SK-N-SH treated with all-trans-retinoic acid at 6 μM for 48 hours (cell line): ENCODE results near the gene MIGA2.

Experiments
- ATAC-seq: fragments of 200-7000 bp; cut with Tn5 transposase; 3 replicates; pipeline ENCODE4 v1.9.1; 2020; ENCODE audit warnings: mild to moderate bottlenecking, moderate library complexity
- CSRNP3 ChIP-seq: fragments of 250-450 bp; sonication (Bioruptor Pico); IDR thresholded peaks from 2 replicates; pipeline ENCODE4 v1.5.1; 2021; ENCODE audit warnings: mild to moderate bottlenecking, moderate library complexity
- ESRRG ChIP-seq: fragments of 250-450 bp; sonication (Bioruptor Pico); IDR thresholded peaks from 2 replicates; pipeline ENCODE4 v1.6.1; 2021; ENCODE audit warnings: mild to moderate bottlenecking
- POU6F1 ChIP-seq: fragments of 250-450 bp; sonication (Bioruptor Pico); IDR thresholded peaks from 2 replicates; pipeline ENCODE4 v1.8.0; 2021; ENCODE audit warnings: low read depth, mild to moderate bottlenecking, moderate library complexity, borderline replicate concordance
- RARB ChIP-seq: fragments of 250-450 bp; sonication (Bioruptor Pico); IDR thresholded peaks from 2 replicates; pipeline ENCODE4 v1.8.0; 2021; ENCODE audit warnings: mild to moderate bottlenecking, moderate library complexity
- SNAI2 ChIP-seq: fragments of 250-450 bp; sonication (Bioruptor Pico); IDR thresholded peaks from 2 replicates; pipeline ENCODE4 v1.5.0; 2020; ENCODE audit warnings: mild to moderate bottlenecking, moderate library complexity

Gene MIGA2

GRCh38 chr9:129121483-129121882, 85.1 kb downstream of the MIGA2 start:
- TF ChIP-seq ESRRG: no peak
- no peak for TF ChIP-seq CSRNP3 (CRISPR knock-in tag)
- TF ChIP-seq SNAI2 (CRISPR knock-in tag): no peak
- TF ChIP-seq POU6F1: no peak
- no peak for TF ChIP-seq RARB
- peak; percentile 79 for ATAC-seq
